DOHH2 (cell line): ENCODE data around the gene PDC.

Source experiments
- H3F3A ChIP-seq: fragments of 200-600 bp; sonication (generic), shearing (Covaris generic); 2 replicates; pipeline ENCODE4 v1.6.0; 2016; ENCODE audit warnings: antibody characterized with exemption, mild to moderate bottlenecking; ENCODE audit not compliant: control insufficient read depth, insufficient read depth
- H3K27ac ChIP-seq: fragments of 200-600 bp; sonication (generic); 2 replicates; pipeline ENCODE4 v1.5.1; 2014; ENCODE audit warnings: low read depth, mild to moderate bottlenecking, low read length, moderate library complexity
- H3K27me3 ChIP-seq: fragments of 200-600 bp; sonication (generic); 2 replicates; pipeline ENCODE4 v1.6.1; 2014; ENCODE audit warnings: mild to moderate bottlenecking, low read length, mixed read lengths; ENCODE audit not compliant: control insufficient read depth
- H3K36me3 ChIP-seq: fragments of 200-600 bp; sonication (generic); 2 replicates; pipeline ENCODE4 v1.6.1; 2014; ENCODE audit warnings: mild to moderate bottlenecking, low read length, moderate library complexity, mixed read lengths; ENCODE audit not compliant: control insufficient read depth
- H3K4me1 ChIP-seq: fragments of 200-600 bp; sonication (generic); 2 replicates; pipeline ENCODE4 v1.6.1; 2014; ENCODE audit warnings: mild to moderate bottlenecking, low read length, mixed read lengths; ENCODE audit not compliant: control insufficient read depth
- H3K4me2 ChIP-seq: fragments of 200-600 bp; sonication (generic); 2 replicates; pipeline ENCODE4 v1.6.0; 2014; ENCODE audit warnings: mild to moderate bottlenecking, low read length, moderate library complexity
- H3K4me3 ChIP-seq: fragments of 200-600 bp; sonication (generic); 2 replicates; pipeline ENCODE4 v1.5.1; 2014; ENCODE audit warnings: mild to moderate bottlenecking, low read length, mixed read lengths
- H3K79me2 ChIP-seq: fragments of 200-600 bp; sonication (generic); 2 replicates; pipeline ENCODE4 v1.6.1; 2014; ENCODE audit warnings: mild to moderate bottlenecking, low read length, mixed read lengths; ENCODE audit not compliant: control insufficient read depth
- H3K9me2 ChIP-seq: fragments of 200-600 bp; sonication (generic); replicated peaks from 2 replicates; pipeline ENCODE4 v1.6.1; 2014; ENCODE audit warnings: mild to moderate bottlenecking, low read length, mixed read lengths; ENCODE audit not compliant: control insufficient read depth
- H3K9me3 ChIP-seq: fragments of 200-600 bp; sonication (generic); 2 replicates; pipeline ENCODE4 v1.6.1; 2014; ENCODE audit warnings: antibody characterized with exemption, low read length, mixed read lengths; ENCODE audit not compliant: control insufficient read depth, insufficient read depth
- H4K20me1 ChIP-seq: fragments of 200-600 bp; sonication (generic); 2 replicates; pipeline ENCODE4 v1.6.0; 2014; ENCODE audit warnings: low read depth, mild to moderate bottlenecking, antibody characterized with exemption, low read length, moderate library complexity; ENCODE audit not compliant: control insufficient read depth, insufficient read depth
- EZH2phosphoT487 ChIP-seq: fragments of 200-600 bp; sonication (generic); IDR thresholded peaks from 2 replicates; pipeline ENCODE4 v1.6.1; 2017; ENCODE audit warnings: borderline replicate concordance, mild to moderate bottlenecking, antibody characterized with exemption, low read length, moderate library complexity, mixed read lengths
- TF ChIP-seq, protein P1 (sequence below): fragments of 200-600 bp; sonication (generic); IDR thresholded peaks from one replicate; pipeline ENCODE4 v1.5.1; 2014; ENCODE audit warnings: antibody characterized with exemption, mild to moderate bottlenecking, low read depth, low read length; ENCODE audit not compliant: poor library complexity, severe bottlenecking

The PDC gene

DNA sequence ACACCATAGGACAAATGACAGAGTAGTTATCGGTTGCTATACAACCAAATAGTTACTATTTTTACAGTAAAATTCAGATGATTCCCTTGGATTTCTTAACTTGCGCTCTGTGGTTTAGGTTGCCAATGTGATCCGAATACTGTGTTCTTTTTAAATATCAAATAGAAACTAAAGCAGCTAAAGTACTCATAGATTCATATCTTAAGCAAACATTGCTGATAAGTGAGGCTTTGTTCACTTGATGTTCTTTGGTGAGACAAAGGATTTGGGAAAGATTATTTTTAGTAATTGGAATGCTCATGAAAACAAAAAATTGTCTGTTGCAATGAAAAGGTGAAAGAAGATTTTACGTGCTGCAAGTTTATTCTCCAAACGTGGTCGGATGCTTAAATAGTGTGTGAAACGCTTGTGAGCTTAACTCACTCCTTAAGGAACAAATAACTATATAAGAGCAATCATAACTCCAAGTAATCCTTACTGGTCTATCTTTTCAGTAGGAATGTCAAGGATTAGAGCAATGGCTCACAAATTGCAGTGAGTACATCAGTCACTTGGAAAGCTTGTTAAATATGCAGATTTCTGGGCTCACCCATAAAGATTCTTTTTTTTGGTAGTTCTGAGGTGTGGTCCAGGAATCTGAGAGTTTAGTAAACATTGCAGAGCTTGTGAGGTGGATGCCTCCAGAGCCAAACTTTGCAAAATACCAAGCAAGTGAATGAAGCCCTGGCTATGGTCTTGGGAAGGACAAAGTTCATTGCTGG, 31.8 kb upstream of the PDC start:
- no peak overlapping the region for H3K4me2 ChIP-seq
- H3K36me3 ChIP-seq: no peaks in the 10 kb centered on the region
- TF ChIP-seq, protein P1, sequence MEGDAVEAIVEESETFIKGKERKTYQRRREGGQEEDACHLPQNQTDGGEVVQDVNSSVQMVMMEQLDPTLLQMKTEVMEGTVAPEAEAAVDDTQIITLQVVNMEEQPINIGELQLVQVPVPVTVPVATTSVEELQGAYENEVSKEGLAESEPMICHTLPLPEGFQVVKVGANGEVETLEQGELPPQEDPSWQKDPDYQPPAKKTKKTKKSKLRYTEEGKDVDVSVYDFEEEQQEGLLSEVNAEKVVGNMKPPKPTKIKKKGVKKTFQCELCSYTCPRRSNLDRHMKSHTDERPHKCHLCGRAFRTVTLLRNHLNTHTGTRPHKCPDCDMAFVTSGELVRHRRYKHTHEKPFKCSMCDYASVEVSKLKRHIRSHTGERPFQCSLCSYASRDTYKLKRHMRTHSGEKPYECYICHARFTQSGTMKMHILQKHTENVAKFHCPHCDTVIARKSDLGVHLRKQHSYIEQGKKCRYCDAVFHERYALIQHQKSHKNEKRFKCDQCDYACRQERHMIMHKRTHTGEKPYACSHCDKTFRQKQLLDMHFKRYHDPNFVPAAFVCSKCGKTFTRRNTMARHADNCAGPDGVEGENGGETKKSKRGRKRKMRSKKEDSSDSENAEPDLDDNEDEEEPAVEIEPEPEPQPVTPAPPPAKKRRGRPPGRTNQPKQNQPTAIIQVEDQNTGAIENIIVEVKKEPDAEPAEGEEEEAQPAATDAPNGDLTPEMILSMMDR: no peak
- no peak for TF ChIP-seq EZH2phosphoT487
- H3K9me3 ChIP-seq: no peaks in the 10 kb centered on the region
- H4K20me1 ChIP-seq: no peaks in the 10 kb centered on the region
- no peaks in the 10 kb centered on the region for H3F3A ChIP-seq
- H3K79me2 ChIP-seq: no peaks in the 10 kb centered on the region
- H3K9me2 ChIP-seq: no peaks in the 10 kb centered on the region
- no peaks in the 10 kb centered on the region for H3K4me1 ChIP-seq
- H3K27ac ChIP-seq: no peak overlapping the region
- H3K4me3 ChIP-seq: no peak overlapping the region
- H3K27me3 ChIP-seq: no peaks in the 10 kb centered on the region

DNA sequence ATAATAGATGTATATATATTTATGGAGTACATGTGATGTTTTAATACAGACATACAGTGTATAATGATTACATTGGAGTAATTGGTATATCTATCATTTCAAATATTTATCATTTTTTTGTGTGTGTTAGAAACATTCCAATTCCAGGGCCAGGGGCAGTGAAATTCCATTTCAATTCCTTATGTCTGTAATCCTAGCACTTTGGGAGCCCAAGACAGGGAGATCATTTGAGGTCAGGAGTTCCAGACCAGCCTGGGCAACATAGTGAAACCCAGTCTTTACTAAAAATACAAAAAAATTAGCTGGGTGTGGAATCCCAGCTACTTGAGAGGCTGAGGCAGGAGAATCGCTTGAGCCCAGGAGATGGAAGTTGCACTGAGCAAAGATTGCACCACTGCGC, 30.4 kb upstream of the PDC start:
- no peak overlapping the region for H3K4me2 ChIP-seq
- H3K27ac ChIP-seq: no peak overlapping the region
- no peaks in the 10 kb centered on the region for H3K27me3 ChIP-seq
- H4K20me1 ChIP-seq: no peaks in the 10 kb centered on the region
- no peak overlapping the region for H3K4me3 ChIP-seq
- no peaks in the 10 kb centered on the region for H3K9me2 ChIP-seq
- H3K36me3 ChIP-seq: no peaks in the 10 kb centered on the region
- H3K4me1 ChIP-seq: no peaks in the 10 kb centered on the region
- TF ChIP-seq, protein P1: no peak
- TF ChIP-seq EZH2phosphoT487: no peak
- no peaks in the 10 kb centered on the region for H3K9me3 ChIP-seq
- H3K79me2 ChIP-seq: no peaks in the 10 kb centered on the region
- no peaks in the 10 kb centered on the region for H3F3A ChIP-seq

DNA sequence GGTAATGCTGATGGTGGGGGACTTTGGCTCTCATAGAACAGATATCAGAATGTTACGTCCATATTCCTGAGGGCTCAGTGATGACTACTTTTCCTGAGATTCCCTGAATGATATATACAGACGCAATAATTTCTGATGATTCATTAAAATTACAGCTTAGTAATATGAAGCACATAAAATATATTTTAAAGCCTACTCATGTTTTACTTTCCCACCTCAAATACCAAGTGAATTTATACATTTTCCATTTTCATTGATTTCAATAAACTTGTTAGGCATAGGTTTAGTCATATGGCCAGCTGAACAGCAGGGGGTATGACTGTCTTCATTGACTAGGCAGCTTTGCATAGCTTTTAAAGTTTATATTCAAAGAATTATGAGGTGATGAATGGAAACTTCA, 26.2 kb upstream of the PDC start:
- Histone ChIP-seq H3K79me2 (no peaks in the 10 kb centered on the region), H3K4me1 (no peaks in the 10 kb centered on the region), H3K9me2 (no peaks in the 10 kb centered on the region), H3K4me3 (no peak overlapping the region), H4K20me1 (no peaks in the 10 kb centered on the region), H3K27ac (no peak overlapping the region), H3K4me2 (no peak overlapping the region), H3K27me3 (no peaks in the 10 kb centered on the region; the same call in 1 of the 2 replicates), H3F3A (no peaks in the 10 kb centered on the region), H3K36me3 (no peaks in the 10 kb centered on the region), H3K9me3 (no peaks in the 10 kb centered on the region)
- TF ChIP-seq EZH2phosphoT487: no peak
- TF ChIP-seq, protein P1: no peak
